Hair follicular keratinocyte (primary cell): ENCODE measurements around the gene PRDX3. TPM values are rescaled to one million over a fixed set of nuclear protein-coding genes. Genes with fewer than 3 reads are reported as not detected.

Source experiments
- total RNA-seq: library from RNA; depleted of rRNA; stranded (reverse); fragments of >200 nt; gene quantifications from 2 replicates; pipeline ENCODE4 v1.2.3, GENCODE V29; 2015

PRDX3 gene
- 189 and 253 TPM in 2 replicates for total RNA-seq

DNA sequence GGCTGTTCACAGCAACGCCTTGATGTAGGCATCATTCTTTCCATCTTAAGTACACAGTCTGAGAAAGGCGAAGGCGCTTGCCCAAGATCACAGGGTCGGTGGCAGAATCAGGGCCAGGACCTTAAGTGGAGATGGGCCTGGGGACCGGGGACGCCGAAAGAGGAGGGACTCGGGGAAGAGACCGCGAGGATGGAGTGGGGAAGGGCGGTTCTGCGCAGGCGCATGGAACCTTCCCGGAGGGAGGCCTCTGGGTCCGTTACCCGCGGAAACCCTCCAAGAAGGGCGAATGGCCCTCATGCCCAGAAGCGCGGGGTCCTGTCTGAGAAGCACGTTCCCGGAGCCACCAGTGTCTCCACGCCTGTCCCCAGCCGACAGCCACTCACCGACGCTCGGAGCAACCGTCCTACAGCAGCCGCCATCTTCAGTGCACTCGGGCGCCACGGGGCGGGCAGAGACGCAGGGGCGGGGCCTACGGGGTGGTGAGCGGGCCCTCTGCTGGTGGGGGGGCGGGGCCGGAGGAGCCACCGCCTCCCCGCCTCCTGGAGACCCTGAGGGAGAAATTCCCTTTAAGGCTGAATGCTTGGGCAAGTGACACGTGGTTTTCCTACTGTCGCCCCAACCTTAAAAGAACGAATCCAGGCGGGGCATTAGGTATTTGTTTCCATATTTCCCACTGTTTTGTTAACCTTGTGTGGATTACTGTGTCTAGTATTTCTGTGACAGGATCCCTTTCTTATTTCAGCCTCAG, at the start of gene PRDX3:
Gene PRDX3, minus strand, starts transcription at position 441 of the 748 bp plus-strand sequence. Its CDS starts 22 bp downstream, at position 419.

GRCh38 chr10:119207366-119207666, 28.7 kb upstream of the PRDX3 start, which contains the start of gene GRK5:
Gene GRK5, plus strand, starts transcription at chr10:119207571. Its CDS starts 347 bp downstream, at chr10:119207918.

DNA sequence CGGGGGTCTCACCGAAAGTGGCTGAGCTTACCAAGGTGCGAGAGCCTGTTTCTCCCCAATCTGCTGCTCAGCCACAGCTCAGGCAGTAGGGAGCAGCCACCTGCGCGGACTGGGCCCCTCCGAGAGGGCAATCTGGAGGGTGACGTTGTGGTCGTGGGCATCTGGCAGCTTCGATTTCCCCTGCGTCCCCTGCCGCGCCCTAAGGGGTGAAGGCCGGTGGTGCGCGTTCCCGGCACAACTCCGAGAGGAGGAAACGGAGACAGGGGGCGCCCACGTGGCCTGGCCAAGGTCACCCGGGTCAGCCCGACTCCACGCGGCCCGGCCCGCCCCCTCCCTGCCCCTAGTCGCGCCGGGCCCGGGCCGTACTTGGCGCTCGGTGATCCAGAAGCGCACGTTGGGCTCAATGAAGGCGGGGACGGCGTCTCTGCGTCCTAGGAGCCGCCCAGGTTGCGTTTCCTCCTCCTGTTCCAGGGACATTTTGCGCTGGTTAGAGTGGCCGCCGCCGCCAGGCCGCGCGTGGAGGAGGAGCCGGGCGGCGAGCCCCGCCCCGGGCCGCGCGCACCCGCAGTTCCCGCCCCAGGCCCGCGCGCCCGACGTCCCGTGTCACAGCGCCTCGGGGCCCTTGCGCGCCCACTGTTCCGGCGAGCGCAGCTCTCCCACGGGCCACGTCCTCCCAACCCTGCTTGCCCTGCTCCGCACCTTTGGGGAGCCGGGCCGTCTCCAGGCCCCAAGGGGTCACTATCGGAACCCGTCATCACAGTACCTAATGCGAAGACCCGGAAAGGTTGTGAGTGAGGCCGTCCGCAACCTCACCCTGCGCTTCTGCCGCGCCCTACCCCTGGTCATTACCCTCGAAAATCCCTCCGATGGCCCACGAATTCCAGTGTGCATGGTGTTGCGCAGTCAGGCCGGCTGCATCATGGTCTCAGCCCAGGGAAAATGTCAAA, 13.2 kb downstream of the PRDX3 start, which contains the start of gene SFXN4:
Gene SFXN4, minus strand, starts transcription at position 544 of the 947 bp plus-strand sequence. Its CDS starts 67 bp downstream, at position 477.

Other genes starting within 250 kb of the PRDX3 start
- gene NANOS1, start 149.1 kb downstream of the PRDX3 start, total RNA-seq, result 1.7 and 2.6 TPM in 2 replicates
- 80.9 and 90.5 TPM in 2 replicates for gene EIF3A, start 98.0 kb downstream of the PRDX3 start, total RNA-seq
- gene DENND10, start 74.7 kb downstream of the PRDX3 start, total RNA-seq, result 43.2 and 63.5 TPM in 2 replicates
- 14.6 and 31.4 TPM in 2 replicates for gene SFXN4, start 13.1 kb downstream of the PRDX3 start, total RNA-seq
- gene GRK5, start 28.8 kb upstream of the PRDX3 start, total RNA-seq, result 5.7 and 7.4 TPM in 2 replicates